GM18870 (cell line): ENCODE results near the gene LPO.

Experiments
- ATAC-seq: cut with Tn5 transposase; IDR thresholded peaks from one replicate; pipeline ENCODE4 v1.9.1; 2021; ENCODE audit warnings: moderate library complexity; ENCODE audit not compliant: unreplicated experiment

LPO gene

DNA sequence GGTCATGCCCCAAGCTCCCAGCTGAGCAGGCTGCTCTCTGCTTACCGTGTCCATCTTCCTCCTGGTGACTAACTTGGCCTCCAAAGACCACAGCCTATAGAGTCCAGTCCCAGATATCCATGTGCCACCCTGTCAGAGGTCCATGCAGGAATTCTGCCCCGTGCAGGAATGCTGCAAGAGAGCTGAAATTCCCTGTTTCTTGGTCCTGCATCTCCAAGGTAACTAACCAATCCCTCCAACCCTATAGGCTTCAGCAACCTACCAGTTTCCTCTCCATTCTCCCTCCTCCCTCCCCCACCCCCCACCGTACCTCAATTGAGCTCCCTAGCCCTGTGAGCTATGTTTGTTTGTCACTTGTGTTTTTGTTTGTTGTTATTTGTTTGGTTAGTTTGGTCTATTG lies 9.7 kb upstream of the LPO start:
- ATAC-seq = no peak

- ATAC-seq = no peak
Observed at GRCh38 chr17:58229384-58229783, 9.0 kb upstream of the LPO start.

GRCh38 chr17:58229881-58230280 lies 8.5 kb upstream of the LPO start:
- ATAC-seq = no peak

- ATAC-seq = no peak
Observed at GRCh38 chr17:58231641-58232040, 6.7 kb upstream of the LPO start.

DNA sequence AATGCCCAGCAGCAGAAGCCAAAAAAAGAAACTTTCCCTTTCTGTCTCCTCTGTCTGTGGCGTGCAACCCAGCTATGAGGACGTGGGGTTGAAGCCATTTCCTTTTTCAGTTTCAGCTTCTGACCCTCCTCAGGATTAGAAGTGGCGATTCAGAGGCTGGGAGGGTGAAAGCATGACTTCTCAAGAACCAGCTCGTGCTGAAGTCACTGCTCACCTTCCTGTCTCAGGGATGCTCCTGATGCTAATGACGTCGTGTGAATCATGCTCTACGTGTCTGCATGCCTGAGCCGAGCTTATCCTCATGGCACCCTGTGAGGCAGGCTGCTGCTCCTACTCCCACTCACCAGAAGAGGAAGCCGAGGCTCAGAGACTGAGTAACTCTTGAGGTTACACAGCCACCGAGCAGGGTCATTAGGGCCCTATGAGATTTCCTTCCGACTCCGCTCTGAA lies 5.7 kb upstream of the LPO start:
- peak; percentile 70 for ATAC-seq

DNA sequence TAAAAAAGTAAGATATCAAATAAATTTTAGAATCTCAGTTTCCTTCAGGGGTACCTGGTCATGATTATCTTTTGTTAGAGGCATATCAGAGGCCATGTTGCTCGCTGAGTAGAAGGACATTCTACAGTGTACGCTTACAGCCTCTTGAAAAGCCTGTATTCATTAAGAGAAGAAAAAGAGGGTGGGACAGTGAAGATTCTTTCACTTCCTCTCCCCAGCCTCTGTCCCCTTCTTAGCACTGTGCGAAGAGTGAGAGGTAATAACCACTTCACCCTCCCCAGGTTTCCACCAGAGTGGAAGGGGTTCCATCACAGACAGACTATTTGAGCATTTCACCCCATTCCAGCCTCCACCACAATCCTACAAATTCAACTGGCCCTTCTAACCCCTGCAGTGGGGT lies 4.8 kb upstream of the LPO start:
- ATAC-seq = no peak

GRCh38 chr17:58234512-58234911 lies 3.9 kb upstream of the LPO start:
- ATAC-seq = no peak

DNA sequence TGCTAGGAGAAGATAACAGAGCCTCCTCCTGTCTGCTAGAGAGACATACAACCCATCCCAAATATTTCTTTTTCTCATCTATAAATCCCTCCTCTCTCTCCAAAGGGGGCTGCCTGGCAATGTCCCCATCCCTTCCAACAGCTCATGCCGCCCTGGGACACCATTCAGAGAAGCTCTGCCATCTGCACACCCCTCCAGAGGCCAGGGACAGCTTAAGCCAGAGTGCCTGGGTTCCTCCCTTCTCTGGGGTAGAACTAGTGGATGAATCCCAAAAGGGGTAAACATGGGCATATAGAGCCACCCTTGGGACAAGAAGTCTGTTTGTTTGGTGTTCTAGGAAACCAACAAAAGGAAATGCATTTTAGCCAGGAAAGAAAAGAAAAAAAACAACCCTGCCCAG lies 2.6 kb upstream of the LPO start:
- ATAC-seq = no peak

DNA sequence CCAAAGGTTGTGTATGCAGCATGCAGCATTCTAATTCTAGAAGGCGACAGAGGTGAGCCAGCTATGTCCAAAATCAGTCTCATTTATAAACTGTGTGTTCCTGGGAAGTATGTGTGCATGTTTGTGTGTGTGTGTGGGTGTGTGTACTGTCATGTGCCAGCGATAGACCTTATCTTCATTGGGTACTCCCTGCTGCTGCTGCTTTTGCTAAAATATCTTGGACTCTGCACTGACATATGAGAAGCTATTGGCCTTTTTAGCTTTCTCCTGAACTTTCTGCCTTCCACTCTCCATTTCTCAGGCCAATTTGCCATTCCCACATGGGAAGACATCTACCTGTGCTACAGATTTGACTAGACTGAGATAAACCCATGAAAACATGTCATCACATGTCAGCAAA lies 2.0 kb upstream of the LPO start:
- no peak for ATAC-seq

- ATAC-seq = no peak
Observed at GRCh38 chr17:58239987-58240386, 1.6 kb downstream of the LPO start.

- no peak for ATAC-seq
Observed at GRCh38 chr17:58242171-58242784, 3.9 kb downstream of the LPO start.

DNA sequence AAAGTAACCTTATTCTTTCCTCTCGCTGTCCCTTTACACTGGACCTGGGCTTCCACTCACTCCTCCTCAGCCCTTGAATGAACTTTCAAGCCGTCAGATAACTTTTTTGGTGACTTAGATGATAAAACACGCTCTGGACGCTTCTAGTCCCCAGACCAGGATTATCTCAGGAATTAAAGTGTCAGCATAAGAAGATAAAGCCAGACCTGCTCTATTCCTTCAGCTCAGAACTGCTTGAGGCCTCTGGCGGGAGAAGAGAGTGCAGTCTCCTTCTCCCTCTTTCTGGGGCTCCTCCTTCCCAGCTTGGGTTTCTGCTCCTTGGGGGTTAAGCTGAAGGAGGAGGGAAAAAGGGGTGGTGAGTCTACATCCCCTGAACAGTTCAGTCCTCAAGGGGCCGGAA lies 6.6 kb downstream of the LPO start:
- ATAC-seq = no peak

GRCh38 chr17:58245428-58246103 lies 7.2 kb downstream of the LPO start:
- ATAC-seq = no peak

DNA sequence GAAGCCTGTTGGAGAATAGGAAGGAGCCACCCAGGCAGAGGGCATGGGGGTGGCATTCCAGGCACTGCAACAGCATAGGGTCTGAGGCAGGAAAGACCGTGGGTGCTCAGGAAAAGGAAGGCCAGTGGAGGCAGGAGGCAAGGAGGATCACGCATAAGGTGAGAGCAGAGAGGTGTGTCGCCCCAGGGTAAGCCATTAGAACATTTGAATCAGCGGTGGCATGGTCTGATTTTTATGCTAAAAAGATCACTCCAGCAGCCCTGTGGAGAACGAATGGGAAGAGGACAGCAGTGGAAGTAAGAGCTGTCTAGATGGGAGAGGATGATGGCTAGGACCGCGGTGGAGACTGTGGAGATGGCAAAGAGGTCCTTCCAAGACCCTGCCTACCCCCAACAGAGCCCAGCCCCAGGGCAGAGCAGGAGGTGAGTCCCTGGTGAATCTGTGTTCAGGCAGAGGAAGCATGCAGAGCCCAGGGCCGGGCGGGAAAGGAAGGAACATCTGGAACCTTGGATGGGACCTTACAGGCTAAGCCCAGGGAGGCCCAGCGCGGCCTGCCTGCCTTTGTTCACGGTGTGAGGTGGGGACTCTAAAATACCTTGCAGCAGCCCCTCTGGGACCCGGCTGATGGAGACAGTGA lies 7.8 kb downstream of the LPO start:
- no peak for ATAC-seq

- ATAC-seq = no peak
Observed at GRCh38 chr17:58246781-58247180, 8.4 kb downstream of the LPO start.

- ATAC-seq = no peak
Observed at GRCh38 chr17:58247511-58248363, 9.4 kb downstream of the LPO start.

DNA sequence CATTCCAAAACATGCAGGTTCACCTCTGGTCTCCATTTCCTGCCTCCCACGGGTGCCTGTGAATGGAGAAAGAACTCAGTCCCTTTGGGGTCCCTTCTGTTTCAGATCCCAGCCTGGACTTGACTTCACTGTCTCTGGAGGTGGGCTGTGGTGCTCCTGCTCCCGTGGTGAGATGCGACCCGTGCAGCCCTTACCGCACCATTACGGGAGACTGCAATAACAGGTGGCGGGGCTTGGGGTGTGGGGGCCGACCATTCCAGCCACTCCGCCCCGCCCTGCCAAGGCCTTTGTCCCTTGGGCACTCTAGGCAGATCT lies 10.5 kb downstream of the LPO start:
- no peak for ATAC-seq

DNA sequence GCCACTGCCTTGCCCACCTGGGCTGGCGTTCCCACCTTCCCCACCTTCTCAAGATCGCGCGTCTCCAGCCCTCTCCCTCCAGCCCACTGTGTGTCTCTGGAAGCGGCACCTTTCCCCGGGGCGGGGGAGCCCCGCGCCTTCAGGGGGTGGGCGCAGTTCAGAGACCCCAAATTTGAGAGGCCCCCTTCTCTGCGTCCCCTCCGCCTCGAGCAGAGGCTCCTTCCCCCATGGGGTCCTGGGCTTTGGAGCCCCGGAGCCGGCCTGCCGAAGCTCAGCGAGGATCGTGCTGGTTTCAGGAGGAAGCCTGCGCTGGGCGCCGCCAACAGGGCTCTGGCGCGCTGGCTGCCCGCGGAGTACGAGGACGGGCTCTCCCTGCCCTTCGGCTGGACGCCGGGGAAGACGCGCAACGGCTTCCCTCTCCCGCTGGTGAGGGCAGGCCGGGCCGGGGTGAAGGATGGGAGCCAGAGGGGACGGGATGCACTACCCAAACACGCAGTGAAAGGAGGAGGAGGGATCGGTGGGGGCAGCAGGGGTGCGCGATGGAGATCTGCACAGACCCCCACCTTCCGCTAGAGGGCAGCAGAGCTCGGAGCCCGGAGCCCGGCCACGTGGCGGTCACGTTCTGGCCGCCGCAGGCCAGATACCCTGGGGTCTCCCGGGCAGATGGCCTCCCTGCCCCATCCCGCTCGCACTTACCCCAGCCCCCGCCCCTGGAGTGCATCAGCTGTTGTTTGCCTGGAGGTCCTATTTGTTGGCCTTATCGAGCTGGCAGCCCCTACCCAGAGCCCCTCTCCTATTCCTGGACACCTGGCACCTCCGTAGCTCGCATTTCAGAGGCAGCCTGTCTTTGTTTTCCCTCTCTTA lies 11.1 kb downstream of the LPO start:
- no peak for ATAC-seq

GRCh38 chr17:58250344-58251011 lies 12.1 kb downstream of the LPO start:
- ATAC-seq = no peak

DNA sequence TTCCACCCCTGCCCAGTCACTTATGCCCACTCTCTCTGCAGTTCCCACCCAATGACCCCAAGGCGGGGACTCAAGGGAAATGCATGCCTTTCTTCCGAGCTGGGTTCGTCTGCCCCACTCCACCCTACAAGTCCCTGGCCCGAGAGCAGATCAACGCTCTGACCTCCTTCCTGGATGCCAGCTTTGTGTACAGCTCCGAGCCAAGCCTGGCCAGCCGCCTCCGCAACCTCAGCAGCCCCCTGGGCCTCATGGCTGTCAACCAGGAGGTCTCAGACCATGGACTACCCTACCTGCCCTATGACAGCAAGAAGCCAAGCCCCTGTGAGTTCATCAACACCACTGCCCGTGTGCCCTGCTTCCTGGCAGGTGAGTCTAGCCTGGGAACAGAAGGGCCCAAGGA lies 13.8 kb downstream of the LPO start:
- ATAC-seq = no peak
